WTC11 (cell line): ENCODE results near the gene ID4. TPM values are rescaled to one million over a fixed set of nuclear protein-coding genes. Genes with fewer than 3 reads are reported as not detected.

Source experiments
- ATAC-seq: fragments of 200-7000 bp; cut with Tn5 transposase; 2 replicates; pipeline ENCODE4 v1.10.0; 2021; ENCODE audit warnings: mild to moderate bottlenecking, moderate library complexity
- CTCF ChIA-PET: fragments of 300-600 bp; sonication (Branson Sonifier 250); formaldehyde crosslinking; loops from one replicate; lab custom pipeline; 2021; ENCODE audit warnings: antibody characterized with exemption; lab: Charles Lee
- POLR2A ChIA-PET: fragments of 350-600 bp; sonication (Branson Sonifier 250); formaldehyde crosslinking; loops from one replicate; lab custom pipeline; 2021; ENCODE audit warnings: antibody characterized with exemption; lab: Charles Lee
- DNase-seq: peaks from one replicate; pipeline ENCODE4 v3.0.0; 2021; ENCODE audit warnings: low spot score
- H3K27ac Mint-ChIP-seq: 2 replicates; pipeline ENCODE4 v1.8.0; 2021; ENCODE audit warnings: mixed read lengths
- H3K27me3 Mint-ChIP-seq: 2 replicates; pipeline ENCODE4 v1.8.0; 2021; ENCODE audit warnings: low read depth, mild to moderate bottlenecking, moderate library complexity, mixed read lengths
- H3K36me3 Mint-ChIP-seq: 2 replicates; pipeline ENCODE4 v1.8.0; 2021; ENCODE audit warnings: mixed read lengths
- H3K4me1 Mint-ChIP-seq: 2 replicates; pipeline ENCODE4 v1.8.0; 2022; ENCODE audit warnings: mixed read lengths
- H3K4me3 Mint-ChIP-seq: 2 replicates; pipeline ENCODE4 v1.8.0; 2021; ENCODE audit warnings: mild to moderate bottlenecking, moderate library complexity, mixed read lengths
- H3K9me3 Mint-ChIP-seq: 2 replicates; pipeline ENCODE4 v1.8.0; 2021; ENCODE audit warnings: mixed read lengths
- AFF4 ChIP-seq: sonication (generic); formaldehyde crosslinking; IDR thresholded peaks from 2 replicates; pipeline ENCODE4 v1.8.1; 2023; ENCODE audit warnings: mild to moderate bottlenecking, missing genetic modification reagents, borderline replicate concordance
- AR ChIP-seq: fragments of 250-450 bp; sonication (Bioruptor Pico); IDR thresholded peaks from 2 replicates; pipeline ENCODE4 v1.9.0; 2021; ENCODE audit warnings: mild to moderate bottlenecking
- CREM ChIP-seq: sonication (generic); formaldehyde crosslinking; IDR thresholded peaks from 2 replicates; pipeline ENCODE4 v1.8.1; 2022; ENCODE audit warnings: mild to moderate bottlenecking, missing genetic modification reagents, moderate library complexity
- CTCF ChIP-seq: fragments of 200-600 bp; IDR thresholded peaks from 2 replicates; pipeline ENCODE4 v1.8.0; 2022; ENCODE audit warnings: antibody characterized with exemption
- ELF4 ChIP-seq: sonication (generic); formaldehyde crosslinking; IDR thresholded peaks from 2 replicates; pipeline ENCODE4 v1.8.1; 2022; ENCODE audit warnings: low read depth, mild to moderate bottlenecking, moderate library complexity, missing genetic modification reagents
- ERG ChIP-seq: fragments of 250-450 bp; sonication (Bioruptor Pico); IDR thresholded peaks from 2 replicates; pipeline ENCODE4 v1.8.0; 2021; ENCODE audit warnings: mild to moderate bottlenecking
- FOXP1 ChIP-seq: sonication (generic); formaldehyde crosslinking; IDR thresholded peaks from 2 replicates; pipeline ENCODE4 v1.8.0; 2022; ENCODE audit warnings: missing genetic modification reagents, mild to moderate bottlenecking, moderate library complexity, borderline replicate concordance
- HMGA2 ChIP-seq: fragments of 250-450 bp; sonication (Bioruptor Pico); IDR thresholded peaks from 2 replicates; pipeline ENCODE4 v1.4.0; 2021; ENCODE audit warnings: mild to moderate bottlenecking, moderate library complexity
- KAT7 ChIP-seq: sonication (generic); formaldehyde crosslinking; IDR thresholded peaks from 2 replicates; pipeline ENCODE4 v1.8.1; 2023; ENCODE audit warnings: missing genetic modification reagents, mild to moderate bottlenecking, borderline replicate concordance
- MLX ChIP-seq: sonication (generic); formaldehyde crosslinking; IDR thresholded peaks from 2 replicates; pipeline ENCODE4 v1.8.1; 2023; ENCODE audit warnings: mild to moderate bottlenecking, missing genetic modification reagents, moderate library complexity
- RORB ChIP-seq: fragments of 250-450 bp; sonication (Bioruptor Pico); IDR thresholded peaks from 2 replicates; pipeline ENCODE4 v1.9.0; 2021; ENCODE audit warnings: mild to moderate bottlenecking
- SOX15 ChIP-seq: fragments of 250-450 bp; sonication (Bioruptor Pico); IDR thresholded peaks from 2 replicates; pipeline ENCODE4 v1.9.0; 2021; ENCODE audit warnings: mild to moderate bottlenecking
- STAT6 ChIP-seq: sonication (generic); formaldehyde crosslinking; conservative IDR thresholded peaks from 2 replicates; pipeline ENCODE4 v1.8.1; 2023; ENCODE audit warnings: mild to moderate bottlenecking, low read depth, missing genetic modification reagents, moderate library complexity
- TEAD4 ChIP-seq: sonication (generic); formaldehyde crosslinking; IDR thresholded peaks from 2 replicates; pipeline ENCODE4 v1.8.0; 2022; ENCODE audit warnings: mild to moderate bottlenecking, missing genetic modification reagents
- ZBTB43 ChIP-seq: sonication (generic); formaldehyde crosslinking; IDR thresholded peaks from 2 replicates; pipeline ENCODE4 v1.8.1; 2023; ENCODE audit warnings: mild to moderate bottlenecking, missing genetic modification reagents
- ZNF232 ChIP-seq: sonication (generic); formaldehyde crosslinking; IDR thresholded peaks from 2 replicates; pipeline ENCODE4 v1.8.0; 2022; ENCODE audit warnings: mild to moderate bottlenecking, missing genetic modification reagents
- ZNF263 ChIP-seq: sonication (generic); formaldehyde crosslinking; IDR thresholded peaks from 2 replicates; pipeline ENCODE4 v1.8.1; 2022; ENCODE audit warnings: low read depth, mild to moderate bottlenecking, moderate library complexity, missing genetic modification reagents
- ZNF281 ChIP-seq: sonication (generic); formaldehyde crosslinking; IDR thresholded peaks from 2 replicates; pipeline ENCODE4 v1.8.0; 2023; ENCODE audit warnings: mild to moderate bottlenecking, missing genetic modification reagents
- total RNA-seq: library from RNA; stranded (reverse); gene quantifications from 3 replicates; pipeline ENCODE4 v1.2.3, GENCODE V29; 2021

ID4 gene
- total RNA-seq, 1 experiment from 2014 or later = 4.5 TPM

- TF ChIP-seq AFF4 (CRISPR knock-in tag) (no peak), ZNF263 (CRISPR knock-in tag) (no peak), STAT6 (CRISPR knock-in tag) (no peak), CREM (CRISPR knock-in tag) (no peak), CTCF (no peak), ZNF232 (no peak), MLX (CRISPR knock-in tag) (no peak), RORB (CRISPR knock-in tag) (no peak), KAT7 (CRISPR knock-in tag) (no peak), SOX15 (CRISPR knock-in tag) (no peak), HMGA2 (CRISPR knock-in tag) (no peak), ZNF281 (CRISPR knock-in tag) (no peak)
Measured at GRCh38 chr6:19789100-19789803, 47.9 kb upstream of the ID4 start (continued).

GRCh38 chr6:19791267-19791666, 45.9 kb upstream of the ID4 start:
- ATAC-seq (no peak), DNase-seq (no peak)
- POLR2A ChIA-PET = interaction anchor here (1.1 kb wide), 1 partner anchor 13 kb away, joined by 5 read pairs; no protein-coding TSS in a partner anchor
- no peak overlapping the region for H3K27ac Mint-ChIP-seq
- CTCF ChIA-PET = interaction anchor here (1.4 to 2.1 kb wide), 2 partner anchors 10 to 767 kb away, joined by 3 to 9 read pairs; no protein-coding TSS in a partner anchor
- H3K27me3 Mint-ChIP-seq = no peaks in the 10 kb centered on the region
- H3K36me3 Mint-ChIP-seq = no peaks in the 10 kb centered on the region
- peaks cover 2% of the 10 kb centered on the region for H3K9me3 Mint-ChIP-seq
- no peak overlapping the region for H3K4me3 Mint-ChIP-seq
- H3K4me1 Mint-ChIP-seq = peaks cover 11% of the 10 kb centered on the region; the same call in 1 of the 2 replicates
- no peak for TF ChIP-seq ELF4 (CRISPR knock-in tag)
- TF ChIP-seq ERG (CRISPR knock-in tag) = no peak
- no peak for TF ChIP-seq AR
- no peak for TF ChIP-seq FOXP1
- TF ChIP-seq ZBTB43 (CRISPR knock-in tag) = no peak
- TF ChIP-seq TEAD4 (CRISPR knock-in tag) = no peak
